ENCODE data around the gene TTC16.
"Not testable (repeated sequence)": the region's sequence is repeated elsewhere in the genome, so short reads cannot be mapped to it uniquely, and the experiment has no call there.

TTC16 gene

DNA sequence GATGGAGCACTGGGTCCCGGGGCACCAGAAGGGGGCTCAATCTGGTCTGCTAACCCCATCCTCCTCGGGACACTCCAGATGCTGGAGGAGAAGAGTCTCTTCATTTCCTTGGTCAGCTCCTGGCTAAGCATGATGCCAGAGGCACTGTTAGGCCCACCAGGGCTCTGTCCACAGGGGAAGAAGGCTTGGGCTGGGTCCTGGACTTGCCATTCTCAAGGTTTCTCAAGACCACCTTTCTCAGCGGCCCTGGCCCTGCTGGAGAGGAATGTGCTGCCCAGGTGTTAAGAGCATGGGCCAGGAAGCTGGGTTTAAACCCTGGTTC, 54.7 kb downstream of the TTC16 start:
- DNase-seq = no peak

DNA sequence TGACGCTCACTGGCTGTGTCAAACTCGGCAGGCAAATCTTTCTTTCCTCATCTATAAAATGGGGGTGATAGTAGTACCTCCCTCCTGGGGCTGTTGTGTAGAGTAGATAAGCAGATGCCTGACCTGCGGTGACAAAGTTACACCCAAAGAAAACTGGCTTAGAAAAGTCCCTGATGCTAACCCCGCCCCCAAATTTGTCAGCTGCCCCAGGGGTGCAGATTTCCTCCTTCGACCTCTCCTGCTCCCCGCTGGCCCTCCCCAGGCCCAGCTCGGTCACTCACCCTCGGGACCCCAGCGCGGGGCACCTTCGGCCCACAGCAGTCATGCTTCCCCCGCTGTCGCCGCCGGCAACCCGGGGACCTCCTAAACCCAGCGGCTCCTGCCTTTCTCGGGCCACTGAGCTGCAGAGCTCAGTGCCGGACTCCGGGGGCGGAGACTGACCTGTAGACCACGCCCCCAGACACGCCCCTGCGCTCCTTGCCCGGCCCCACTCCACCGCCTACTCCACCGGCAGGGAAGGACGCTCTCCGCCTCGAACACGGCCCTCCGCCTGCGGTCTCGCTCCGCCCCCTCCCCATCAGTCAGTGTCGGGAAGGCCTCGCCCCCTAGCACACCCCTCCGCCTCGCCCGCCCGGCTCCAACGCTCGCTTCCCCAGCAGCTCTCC, 55.2 kb downstream of the TTC16 start:
- DNase-seq = peak; percentile 89 to 99 (median 90)

GRCh38 chr9:127771570-127772189, 55.8 kb downstream of the TTC16 start:
- no peak for DNase-seq

DNA sequence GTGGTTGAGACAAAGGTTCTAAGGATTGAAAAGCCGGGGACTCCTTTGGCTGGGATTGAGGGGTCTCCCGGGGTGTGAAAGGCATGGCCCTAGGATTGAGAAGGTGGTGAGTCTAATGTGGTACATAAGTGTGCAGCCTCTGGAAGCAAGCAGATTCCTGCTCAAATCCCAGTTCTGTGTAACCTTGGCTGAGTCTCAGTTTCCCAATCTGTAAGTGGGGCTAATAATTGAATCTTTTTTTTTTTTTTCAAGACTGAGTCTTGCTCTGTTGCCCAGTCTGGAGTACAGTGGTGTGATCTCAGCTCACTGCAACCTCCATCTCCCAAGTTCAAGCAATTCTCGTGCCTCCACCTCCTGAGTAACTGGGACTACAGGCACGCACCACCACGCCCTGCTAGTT, 56.7 kb downstream of the TTC16 start:
- DNase-seq = no peak

GRCh38 chr9:127773272-127773671, 57.4 kb downstream of the TTC16 start:
- DNase-seq = no peak

- DNase-seq = no peak
Observed at GRCh38 chr9:127773981-127774380, 58.1 kb downstream of the TTC16 start.

DNA sequence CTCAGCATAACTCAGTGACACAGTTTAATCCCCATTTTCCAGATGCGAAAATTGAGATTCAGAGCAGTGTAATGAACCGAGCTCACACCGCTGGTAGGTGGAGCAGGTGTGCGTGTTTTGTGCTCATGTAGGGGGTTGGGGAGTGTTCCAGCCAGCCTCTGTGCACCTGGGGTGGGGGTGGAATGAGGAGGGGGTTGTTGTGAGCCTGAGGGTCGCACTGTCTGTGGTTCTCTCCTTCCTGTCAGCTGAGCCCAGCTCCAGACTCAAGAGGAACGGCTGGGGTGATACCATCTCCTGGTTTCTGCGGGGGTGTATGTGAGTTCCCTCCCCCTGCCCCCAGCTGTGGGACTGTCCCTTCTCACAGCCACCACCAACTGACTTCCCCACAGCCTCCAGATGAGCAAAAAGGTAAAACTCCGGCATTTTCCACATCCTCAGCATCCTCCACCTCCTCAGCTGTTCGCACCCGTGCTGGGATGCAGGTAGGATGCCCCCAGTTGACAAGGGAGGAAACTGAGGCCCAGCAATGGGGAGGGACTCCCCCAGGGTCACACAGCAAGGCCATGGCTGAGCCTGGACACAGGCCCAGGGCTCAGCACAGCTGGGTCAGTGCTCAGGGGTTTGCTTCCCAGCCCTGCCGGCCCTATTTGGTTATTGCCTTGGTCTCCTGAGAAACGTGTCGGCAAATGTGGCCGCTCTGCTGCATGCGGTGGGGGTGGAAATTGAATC, 60.5 kb downstream of the TTC16 start:
- DNase-seq = peak; percentile 38 to 87 (median 61)

GRCh38 chr9:127776924-127777289, 61.0 kb downstream of the TTC16 start:
- peak in 1 of 5 donors; percentile 42 for DNase-seq

DNA sequence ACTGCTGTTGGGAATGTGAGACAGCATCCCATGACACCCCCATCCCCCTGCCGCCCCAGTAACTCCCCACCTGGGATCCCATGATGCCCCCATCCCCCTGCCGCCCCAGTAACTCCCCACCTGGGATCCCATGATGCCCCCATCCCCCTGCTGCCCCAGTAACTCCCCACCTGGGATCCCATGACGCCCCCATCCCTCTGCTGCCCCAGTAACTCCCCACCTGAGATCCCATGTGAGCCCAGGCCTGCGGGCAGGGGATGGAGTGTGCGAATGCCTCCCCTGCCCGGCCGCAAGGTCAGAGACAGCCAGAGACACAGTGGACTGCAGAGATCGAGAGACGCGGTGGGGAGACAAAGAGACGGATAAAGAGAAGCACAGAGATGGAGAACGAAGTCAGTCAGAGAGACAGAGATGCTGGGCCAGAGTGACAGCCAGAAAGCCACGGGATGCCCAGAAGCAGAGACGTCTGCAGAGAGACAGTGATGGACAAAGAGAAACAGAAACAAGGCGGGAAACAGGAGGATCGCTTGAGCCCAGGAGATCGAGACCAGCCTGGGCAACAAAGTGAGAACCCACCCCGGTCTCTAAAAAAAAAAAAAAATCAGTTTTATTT, 61.6 kb downstream of the TTC16 start:
- DNase-seq = peak in 1 of 5 donors; percentile 57

DNA sequence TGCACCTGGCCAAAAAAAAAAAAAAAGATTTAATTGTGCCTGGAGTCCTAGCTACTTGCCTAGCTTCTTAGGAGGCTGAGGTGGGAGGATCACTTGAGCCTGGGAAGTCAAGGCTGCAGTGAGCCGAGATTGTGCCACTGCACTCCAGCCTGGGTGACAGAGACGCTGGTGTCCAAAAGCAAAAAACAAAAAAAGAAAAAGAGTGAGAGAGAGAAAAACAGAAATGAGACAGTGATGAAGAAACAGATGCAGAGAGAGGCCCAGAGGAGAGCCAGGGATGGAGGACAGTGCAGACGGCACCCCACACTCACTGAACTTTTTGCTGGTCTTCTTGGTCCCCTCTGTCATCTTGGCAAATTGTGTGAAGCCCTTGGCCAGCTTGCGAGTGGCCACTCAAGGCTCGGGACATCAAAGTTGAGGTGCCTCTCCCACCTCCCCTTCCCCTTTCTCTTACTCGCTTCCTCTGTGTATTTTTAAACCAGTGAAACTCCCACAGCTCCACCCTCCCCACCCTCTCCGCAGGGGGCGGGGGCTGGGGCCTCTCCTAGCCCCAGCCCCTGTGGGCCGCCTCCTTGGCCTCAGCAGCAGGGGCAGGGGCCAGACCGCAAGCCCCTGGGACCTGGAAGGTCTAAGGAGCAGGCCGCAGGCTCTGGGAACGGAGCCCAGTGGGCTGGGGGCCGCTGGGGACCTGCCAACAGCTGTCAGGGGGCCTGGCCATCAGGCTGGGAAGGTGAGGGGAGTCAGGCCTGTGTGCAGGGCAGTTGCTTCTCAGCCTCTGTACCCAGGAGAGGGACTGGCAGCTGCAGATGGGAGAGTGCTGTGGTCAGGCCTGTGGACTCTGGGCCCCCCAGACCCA, 62.6 kb downstream of the TTC16 start, which contains the start of gene SH2D3C:
TSS of gene SH2D3C (minus strand) at position 387 of the 856 bp plus-strand sequence. CDS start at position 348, 39 bp downstream.
- DNase-seq = peak in 2 of 5 donors; percentile 34 to 78

DNA sequence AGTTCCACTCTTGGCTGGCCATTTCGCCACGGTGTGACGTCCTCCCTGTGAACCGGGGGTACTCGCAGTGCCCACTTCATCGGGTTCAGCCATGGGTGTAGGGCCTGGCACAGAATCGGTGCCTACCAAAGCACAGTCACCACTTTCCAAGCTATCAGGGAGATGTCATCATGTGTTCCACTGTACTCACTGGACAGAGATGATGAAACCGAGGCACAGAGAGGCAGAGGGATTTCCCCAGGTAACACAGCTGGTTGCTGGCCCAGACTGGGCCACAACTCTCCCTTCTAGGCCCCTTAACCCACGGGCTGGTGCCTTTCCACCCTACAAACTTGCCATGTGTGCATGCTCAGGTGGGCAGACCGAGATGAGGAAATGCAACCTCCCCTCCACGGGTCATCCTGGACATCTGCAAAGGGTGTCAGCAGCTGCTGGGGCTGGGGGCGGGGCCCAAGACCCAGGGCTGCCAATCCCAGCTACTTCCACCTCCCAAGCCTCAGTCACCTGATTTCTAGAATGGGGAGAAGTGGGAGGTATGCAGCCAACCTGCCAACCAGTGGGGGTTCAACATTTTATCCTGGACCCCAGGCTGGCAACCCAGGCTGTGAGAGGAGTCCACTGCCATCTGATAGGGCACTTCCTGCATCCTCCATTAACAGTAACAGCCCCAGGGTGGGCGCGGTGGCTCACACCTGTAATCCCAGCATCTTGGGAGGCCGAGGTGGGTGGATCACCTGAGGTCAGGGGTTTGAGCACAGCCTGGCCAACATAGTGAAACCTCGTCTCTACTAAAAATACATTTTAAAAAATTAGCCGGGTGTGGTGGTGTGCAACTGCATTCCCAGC, 63.5 kb downstream of the TTC16 start:
- DNase-seq = peak in 2 of 5 donors; percentile 34 to 90

GRCh38 chr9:127780126-127780885, 64.4 kb downstream of the TTC16 start:
- DNase-seq = no peak

GRCh38 chr9:127780909-127781308, 65.0 kb downstream of the TTC16 start:
- DNase-seq = not testable (repeated sequence)

Measured in T-helper 1 cell (primary cell).